ENCODE data around the gene ZNRD2. TPM values are rescaled to one million over a fixed set of nuclear protein-coding genes. Genes with fewer than 3 reads are reported as not detected.

ZNRD2 gene
- total and polyA plus RNA-seq, 2 of the 8 experiments (the other 6 are each of a cell fraction or from before 2014, with no cell fraction given): 53.4 to 125 TPM

DNA sequence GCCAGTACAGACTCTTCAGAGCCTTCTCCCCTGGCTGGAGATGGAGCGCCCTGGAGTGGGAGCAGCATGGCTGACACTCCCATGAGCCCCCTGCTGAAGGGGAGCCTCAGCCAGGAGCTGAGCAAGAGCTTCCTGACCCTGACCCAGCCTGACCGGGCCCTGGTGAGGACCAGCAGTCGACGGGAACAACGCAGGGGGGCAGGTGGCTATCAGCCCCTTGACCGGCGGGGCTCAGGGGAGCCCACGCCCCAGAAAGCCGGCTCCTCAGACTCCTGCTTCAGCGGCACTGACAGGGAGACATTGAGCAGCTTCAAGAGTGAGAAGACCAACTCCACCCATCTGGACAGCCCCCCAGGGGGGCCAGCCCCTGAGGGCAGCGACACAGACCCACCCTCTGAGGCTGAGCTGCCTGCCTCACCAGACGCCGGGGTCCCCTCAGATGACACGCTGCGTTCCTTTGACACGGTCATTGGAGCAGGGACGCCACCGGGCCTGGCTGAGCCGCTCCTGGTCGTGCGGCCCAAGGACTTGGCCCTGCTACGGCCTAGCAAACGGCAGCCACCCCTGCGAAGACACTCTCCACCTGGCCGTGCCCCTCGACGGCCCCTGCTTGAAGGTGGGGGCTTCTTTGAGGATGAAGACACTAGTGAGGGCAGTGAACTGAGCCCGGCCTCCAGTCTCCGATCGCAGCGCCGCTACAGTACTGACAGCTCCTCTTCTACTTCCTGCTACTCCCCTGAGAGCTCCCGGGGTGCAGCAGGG is 47.9 kb downstream of the ZNRD2 start (continued):
- TF ChIP-seq, protein P1, sequence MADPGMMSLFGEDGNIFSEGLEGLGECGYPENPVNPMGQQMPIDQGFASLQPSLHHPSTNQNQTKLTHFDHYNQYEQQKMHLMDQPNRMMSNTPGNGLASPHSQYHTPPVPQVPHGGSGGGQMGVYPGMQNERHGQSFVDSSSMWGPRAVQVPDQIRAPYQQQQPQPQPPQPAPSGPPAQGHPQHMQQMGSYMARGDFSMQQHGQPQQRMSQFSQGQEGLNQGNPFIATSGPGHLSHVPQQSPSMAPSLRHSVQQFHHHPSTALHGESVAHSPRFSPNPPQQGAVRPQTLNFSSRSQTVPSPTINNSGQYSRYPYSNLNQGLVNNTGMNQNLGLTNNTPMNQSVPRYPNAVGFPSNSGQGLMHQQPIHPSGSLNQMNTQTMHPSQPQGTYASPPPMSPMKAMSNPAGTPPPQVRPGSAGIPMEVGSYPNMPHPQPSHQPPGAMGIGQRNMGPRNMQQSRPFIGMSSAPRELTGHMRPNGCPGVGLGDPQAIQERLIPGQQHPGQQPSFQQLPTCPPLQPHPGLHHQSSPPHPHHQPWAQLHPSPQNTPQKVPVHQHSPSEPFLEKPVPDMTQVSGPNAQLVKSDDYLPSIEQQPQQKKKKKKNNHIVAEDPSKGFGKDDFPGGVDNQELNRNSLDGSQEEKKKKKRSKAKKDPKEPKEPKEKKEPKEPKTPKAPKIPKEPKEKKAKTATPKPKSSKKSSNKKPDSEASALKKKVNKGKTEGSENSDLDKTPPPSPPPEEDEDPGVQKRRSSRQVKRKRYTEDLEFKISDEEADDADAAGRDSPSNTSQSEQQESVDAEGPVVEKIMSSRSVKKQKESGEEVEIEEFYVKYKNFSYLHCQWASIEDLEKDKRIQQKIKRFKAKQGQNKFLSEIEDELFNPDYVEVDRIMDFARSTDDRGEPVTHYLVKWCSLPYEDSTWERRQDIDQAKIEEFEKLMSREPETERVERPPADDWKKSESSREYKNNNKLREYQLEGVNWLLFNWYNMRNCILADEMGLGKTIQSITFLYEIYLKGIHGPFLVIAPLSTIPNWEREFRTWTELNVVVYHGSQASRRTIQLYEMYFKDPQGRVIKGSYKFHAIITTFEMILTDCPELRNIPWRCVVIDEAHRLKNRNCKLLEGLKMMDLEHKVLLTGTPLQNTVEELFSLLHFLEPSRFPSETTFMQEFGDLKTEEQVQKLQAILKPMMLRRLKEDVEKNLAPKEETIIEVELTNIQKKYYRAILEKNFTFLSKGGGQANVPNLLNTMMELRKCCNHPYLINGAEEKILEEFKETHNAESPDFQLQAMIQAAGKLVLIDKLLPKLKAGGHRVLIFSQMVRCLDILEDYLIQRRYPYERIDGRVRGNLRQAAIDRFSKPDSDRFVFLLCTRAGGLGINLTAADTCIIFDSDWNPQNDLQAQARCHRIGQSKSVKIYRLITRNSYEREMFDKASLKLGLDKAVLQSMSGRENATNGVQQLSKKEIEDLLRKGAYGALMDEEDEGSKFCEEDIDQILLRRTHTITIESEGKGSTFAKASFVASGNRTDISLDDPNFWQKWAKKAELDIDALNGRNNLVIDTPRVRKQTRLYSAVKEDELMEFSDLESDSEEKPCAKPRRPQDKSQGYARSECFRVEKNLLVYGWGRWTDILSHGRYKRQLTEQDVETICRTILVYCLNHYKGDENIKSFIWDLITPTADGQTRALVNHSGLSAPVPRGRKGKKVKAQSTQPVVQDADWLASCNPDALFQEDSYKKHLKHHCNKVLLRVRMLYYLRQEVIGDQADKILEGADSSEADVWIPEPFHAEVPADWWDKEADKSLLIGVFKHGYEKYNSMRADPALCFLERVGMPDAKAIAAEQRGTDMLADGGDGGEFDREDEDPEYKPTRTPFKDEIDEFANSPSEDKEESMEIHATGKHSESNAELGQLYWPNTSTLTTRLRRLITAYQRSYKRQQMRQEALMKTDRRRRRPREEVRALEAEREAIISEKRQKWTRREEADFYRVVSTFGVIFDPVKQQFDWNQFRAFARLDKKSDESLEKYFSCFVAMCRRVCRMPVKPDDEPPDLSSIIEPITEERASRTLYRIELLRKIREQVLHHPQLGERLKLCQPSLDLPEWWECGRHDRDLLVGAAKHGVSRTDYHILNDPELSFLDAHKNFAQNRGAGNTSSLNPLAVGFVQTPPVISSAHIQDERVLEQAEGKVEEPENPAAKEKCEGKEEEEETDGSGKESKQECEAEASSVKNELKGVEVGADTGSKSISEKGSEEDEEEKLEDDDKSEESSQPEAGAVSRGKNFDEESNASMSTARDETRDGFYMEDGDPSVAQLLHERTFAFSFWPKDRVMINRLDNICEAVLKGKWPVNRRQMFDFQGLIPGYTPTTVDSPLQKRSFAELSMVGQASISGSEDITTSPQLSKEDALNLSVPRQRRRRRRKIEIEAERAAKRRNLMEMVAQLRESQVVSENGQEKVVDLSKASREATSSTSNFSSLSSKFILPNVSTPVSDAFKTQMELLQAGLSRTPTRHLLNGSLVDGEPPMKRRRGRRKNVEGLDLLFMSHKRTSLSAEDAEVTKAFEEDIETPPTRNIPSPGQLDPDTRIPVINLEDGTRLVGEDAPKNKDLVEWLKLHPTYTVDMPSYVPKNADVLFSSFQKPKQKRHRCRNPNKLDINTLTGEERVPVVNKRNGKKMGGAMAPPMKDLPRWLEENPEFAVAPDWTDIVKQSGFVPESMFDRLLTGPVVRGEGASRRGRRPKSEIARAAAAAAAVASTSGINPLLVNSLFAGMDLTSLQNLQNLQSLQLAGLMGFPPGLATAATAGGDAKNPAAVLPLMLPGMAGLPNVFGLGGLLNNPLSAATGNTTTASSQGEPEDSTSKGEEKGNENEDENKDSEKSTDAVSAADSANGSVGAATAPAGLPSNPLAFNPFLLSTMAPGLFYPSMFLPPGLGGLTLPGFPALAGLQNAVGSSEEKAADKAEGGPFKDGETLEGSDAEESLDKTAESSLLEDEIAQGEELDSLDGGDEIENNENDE (IDR thresholded peaks at IDR 0.05; ENCODE audit: insufficient replicate concordance, low read length): no peak
